OCI-LY3 (cell line): ENCODE measurements around the gene MSTN.

Experiments
- EZH2phosphoT487 ChIP-seq: fragments of 200-600 bp; shearing (Covaris generic); IDR thresholded peaks from 2 replicates; pipeline ENCODE4 v1.6.1; 2018; ENCODE audit warnings: antibody characterized with exemption, mixed run types, low read depth
- TF ChIP-seq, protein P1 (sequence below): fragments of 200-600, 300-600 bp; sonication (generic); IDR thresholded peaks from 2 replicates; pipeline ENCODE4 v1.5.1; 2014; ENCODE audit warnings: antibody characterized with exemption, low read length, low read depth

DNA sequence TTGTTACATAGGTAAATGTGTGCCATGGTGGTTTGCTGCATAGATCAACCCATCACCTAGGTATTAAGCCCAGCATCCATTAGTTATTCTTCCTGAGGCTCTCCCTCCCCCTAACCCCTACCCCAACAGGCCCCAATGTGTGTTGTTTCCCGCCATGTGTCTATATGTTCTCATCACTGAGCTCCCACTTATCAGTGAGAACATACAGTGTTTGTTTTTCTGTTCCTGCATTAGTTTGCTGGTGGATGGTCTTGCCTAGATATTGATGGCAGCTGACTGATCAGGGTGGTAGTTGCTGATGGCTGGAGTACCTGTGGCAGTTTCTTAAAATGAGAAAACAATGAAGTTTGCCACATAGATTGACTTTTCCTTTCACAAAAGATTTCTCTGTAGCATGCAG, 34.6 kb upstream of the MSTN start:
- TF ChIP-seq, protein P1, sequence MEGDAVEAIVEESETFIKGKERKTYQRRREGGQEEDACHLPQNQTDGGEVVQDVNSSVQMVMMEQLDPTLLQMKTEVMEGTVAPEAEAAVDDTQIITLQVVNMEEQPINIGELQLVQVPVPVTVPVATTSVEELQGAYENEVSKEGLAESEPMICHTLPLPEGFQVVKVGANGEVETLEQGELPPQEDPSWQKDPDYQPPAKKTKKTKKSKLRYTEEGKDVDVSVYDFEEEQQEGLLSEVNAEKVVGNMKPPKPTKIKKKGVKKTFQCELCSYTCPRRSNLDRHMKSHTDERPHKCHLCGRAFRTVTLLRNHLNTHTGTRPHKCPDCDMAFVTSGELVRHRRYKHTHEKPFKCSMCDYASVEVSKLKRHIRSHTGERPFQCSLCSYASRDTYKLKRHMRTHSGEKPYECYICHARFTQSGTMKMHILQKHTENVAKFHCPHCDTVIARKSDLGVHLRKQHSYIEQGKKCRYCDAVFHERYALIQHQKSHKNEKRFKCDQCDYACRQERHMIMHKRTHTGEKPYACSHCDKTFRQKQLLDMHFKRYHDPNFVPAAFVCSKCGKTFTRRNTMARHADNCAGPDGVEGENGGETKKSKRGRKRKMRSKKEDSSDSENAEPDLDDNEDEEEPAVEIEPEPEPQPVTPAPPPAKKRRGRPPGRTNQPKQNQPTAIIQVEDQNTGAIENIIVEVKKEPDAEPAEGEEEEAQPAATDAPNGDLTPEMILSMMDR: no peak
- no peak for TF ChIP-seq EZH2phosphoT487
